Mesenteric fat pad (tissue), 1 donor: ENCODE measurements around the gene MIPEP. TPM values are rescaled to one million over a fixed set of nuclear protein-coding genes. Genes with fewer than 3 reads are reported as not detected.
"Not testable (repeated sequence)": the region's sequence is repeated elsewhere in the genome, so short reads cannot be mapped to it uniquely, and the experiment has no call there.

Experiments used
- DNase-seq: peaks from one replicate; pipeline ENCODE4 v3.0.0-alpha.2; 2020; ENCODE audit warnings: low spot score
- long read RNA-seq: library from polyadenylated mRNA; unstranded; transcript quantifications from one replicate; pipeline ENCODE4 v2.0.0, GENCODE V29; 2020
- total RNA-seq: library from RNA; stranded (reverse); fragmentation: NEBNext Ultra II Directional; extraction: Animal tissue kit (Norgen Biotek cat#: 25700); gene quantifications from one replicate; pipeline ENCODE4 v1.2.1, GENCODE V29; 2021
- donor health status: DM: yes; HTN: yes; CAD: no.

The MIPEP gene
- total RNA-seq: 9.9 TPM
- long read RNA-seq, transcript MIPEP-201 (19 exons, 2,400 nt): major isoform, 24 of 31 reads
- long read RNA-seq, partial matches to known transcripts: 0 of 31 reads
- long read RNA-seq, other reads (novel, unspliced or antisense): 7 of 31 reads

DNA sequence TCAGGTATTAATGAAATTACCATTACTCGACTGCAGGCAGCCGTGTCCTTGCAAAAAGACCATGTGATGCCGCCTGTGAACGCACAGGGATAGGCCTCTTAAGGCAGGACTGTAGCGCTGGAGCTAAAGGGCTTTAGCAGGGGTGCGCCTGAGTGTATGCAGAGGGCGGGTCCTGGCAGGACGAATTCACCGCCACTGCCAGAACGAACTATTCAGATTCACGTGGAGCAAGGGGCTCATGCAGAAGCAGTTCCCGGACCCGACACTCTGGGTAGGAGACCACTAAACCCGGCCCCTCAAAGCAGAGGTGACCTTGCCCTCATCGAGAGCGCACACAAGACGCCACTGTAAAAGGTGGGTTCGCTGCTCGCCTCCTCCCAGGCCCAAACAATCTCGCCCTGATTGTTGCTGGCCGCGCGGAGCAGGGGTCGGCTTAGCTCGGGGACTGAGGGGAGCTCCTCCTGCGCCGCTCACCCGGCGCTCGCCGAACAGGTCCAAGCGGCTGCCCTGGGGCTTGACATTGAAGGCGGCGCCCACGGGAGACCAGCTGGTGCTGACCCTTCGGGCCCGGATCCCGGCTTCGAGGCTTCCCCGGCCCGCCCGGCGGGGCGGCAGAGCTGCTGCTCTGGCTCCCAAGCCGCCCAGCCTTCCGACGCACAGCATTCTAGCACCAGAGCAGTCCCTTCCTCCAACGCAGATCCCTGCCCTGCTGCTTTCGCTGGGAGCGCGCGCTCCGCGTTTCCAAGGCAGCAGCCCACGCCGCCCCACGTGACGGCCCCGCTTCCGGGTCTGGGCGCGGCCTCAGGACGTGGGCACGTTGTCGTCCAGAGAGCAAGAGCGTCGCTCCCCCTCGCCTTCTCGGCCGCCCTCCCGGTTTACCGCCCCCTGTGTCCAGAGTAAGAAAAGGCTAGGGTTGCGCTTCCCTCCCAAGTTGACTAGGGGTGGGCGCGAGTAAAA is at the start of gene MIPEP:
TSS of gene MIPEP (minus strand) at position 743 of the 957 bp plus-strand sequence. CDS start at position 663, 80 bp downstream.
- peak; percentile 97 for DNase-seq

DNA sequence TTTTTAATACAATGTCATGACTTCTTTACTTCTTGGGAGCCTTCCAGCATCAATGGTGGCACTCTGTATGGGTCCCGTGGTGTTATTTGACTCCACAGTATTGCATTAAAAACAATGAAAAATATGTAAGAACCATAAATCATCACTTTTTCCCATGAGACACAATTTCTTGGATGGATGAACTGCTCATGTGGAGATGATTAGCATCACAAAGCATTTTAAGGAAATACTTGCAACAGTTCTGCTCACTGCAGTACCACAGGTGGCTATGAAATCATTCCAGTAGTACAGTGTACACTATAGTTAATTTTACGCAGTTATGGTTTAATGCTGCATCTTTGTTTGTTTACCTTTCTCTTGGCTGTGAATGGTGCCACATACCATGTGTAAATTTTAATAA is 45.3 kb upstream of the MIPEP start:
- no peak for DNase-seq

DNA sequence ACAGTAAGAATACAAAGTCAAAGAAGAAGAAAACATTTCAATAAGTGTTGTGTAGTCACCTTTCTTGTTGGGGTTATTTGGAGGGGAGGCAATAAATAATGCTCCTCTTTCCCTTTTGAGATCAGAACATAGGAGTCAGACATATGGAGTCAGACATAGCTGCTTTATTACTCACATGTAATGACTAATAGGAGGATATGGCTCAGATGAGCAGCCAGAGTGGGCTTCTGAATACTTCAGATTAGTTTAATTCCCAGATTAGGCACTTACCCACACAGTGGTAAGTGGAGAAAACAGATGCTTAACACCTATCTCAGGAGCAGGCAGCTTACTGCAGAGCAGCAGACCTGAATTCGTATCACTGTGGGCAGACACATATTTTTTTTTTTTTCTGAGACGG is 39.8 kb upstream of the MIPEP start:
- no peak for DNase-seq

DNA sequence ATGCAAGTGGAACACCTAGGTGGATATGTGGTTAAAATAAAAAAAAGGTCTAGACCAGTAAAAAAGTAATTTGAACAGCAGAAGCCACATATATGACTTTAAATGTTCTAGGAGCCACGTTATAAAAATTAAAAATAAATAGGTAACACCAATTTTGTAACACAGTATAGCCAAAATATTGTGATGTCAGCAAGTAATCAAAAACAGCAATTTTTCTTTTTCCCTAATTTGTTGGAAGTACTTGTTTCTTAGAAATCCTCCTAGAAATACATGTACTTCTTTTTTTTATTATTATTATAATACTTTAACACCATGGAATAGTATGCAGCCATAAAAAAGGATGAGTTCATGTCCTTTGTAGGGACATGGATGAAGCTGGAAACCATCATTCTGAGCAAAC is 33.8 kb upstream of the MIPEP start:
- DNase-seq: no peak

DNA sequence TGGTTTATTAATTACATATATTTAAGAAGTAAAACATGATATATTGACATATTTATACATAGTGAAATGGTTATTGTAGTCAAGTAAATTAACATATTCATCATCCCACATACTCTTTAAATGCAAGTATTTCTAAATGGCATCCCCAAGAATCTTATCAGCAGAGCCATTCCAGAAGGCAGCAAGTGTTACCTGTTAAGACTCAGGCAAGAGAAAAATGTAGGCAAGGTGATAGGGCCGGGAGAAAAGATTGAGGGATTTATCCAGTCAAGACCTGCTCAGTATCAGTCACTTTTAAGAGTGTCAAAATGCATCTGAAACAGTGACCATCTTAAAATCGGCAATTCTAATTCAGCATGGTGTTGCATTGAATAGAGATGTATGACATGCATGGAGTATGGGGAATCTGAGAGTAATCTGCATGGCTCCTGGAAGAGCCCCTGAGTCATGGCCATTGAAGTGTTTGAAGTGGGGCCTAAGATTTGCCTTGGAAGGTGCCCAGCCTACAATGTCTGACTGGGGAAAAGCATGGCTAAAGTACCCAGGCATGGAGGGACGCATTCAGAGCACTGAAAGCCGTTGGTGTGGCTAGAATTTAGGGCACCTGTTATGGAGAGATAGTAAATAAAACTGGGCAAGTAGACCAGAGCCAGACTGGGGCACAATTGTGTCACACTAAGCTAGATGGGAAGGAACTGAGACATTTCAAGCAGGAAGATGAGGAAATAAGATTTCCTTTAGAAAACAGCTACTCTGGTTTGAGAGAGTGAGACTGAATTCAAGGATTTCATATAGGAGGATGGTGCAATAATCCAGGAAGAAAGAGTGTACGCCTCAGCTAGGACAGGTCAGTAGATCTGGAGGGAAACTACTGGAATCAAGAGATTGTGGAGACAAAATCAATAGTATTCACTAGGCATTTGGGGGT is 33.1 kb upstream of the MIPEP start:
- no peak for DNase-seq

DNA sequence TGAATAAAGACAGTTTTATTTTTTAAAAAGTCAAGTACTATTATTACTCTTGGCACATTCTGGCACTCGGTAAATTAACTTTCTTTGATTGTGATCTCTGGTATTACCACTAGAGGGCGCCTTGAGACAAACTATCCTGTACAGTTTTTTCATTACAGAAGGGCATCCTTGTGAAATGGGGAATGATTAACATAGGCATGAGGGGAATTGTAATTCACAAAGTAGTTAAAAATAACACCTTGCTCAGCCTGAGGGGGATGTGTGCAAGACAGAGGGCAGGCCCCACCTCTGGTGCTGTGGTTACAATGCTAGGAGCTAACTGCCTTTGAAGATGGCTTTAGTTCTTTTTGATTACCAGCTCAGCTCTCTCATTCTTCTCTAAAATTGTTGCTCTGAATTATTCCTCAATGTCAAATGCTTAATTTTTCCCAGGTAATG is 32.3 kb upstream of the MIPEP start:
- no peak for DNase-seq

DNA sequence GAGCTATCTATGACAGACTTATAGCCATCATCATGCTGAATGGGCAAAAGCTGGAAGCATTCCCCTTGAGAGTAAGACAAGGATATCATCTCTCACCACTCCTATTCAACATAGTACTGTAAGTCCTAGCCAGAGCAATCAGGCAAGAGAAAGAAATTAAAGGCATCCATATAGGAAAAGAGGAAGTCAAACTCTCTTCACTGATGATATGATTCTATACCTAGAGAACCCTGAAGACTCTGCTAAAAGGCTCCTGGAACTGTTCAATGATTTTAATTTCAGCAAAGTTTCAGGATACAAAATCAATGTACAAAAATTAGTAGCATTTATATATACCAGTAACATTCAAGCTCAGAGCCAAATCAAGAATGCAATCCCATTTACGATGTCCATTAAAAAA is 29.8 kb upstream of the MIPEP start:
- no peak for DNase-seq

DNA sequence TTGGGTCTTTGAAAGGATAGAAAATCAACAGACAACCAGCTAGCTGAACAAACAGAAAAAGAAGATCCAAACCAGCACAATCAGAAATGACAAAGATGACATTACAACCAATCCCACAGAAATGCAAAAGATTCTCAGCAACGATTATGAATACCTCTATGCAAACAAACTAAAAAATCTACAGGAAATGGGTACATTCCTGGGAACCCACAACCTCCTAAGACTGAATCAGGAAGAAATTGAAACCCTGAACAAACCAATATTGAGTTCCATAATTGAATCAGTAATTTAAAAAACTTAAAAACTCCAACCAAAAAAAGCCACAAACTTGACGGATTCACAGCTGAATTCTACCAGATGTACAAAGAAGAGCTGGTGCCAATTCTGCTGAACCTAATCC is 29.0 kb upstream of the MIPEP start:
- no peak for DNase-seq

DNA sequence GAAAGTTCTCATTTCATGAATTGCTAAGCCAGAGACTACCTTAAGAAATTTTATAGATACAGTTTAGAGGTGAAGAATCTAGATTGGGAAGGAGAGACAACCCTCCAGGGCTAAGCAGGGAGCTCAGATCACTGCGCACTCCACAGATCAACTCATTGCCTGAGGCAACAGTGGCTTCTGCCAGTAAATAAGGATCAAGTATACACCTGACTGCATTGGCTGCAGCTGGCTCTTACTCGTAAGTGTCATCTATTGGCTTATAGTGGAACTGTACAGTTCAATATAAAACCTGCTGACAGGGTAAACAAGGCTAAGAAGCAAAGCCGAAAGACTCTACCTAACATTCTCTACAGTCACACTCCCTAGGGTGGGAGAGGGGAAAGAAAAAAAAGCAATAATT is 26.1 kb upstream of the MIPEP start:
- no peak for DNase-seq

DNA sequence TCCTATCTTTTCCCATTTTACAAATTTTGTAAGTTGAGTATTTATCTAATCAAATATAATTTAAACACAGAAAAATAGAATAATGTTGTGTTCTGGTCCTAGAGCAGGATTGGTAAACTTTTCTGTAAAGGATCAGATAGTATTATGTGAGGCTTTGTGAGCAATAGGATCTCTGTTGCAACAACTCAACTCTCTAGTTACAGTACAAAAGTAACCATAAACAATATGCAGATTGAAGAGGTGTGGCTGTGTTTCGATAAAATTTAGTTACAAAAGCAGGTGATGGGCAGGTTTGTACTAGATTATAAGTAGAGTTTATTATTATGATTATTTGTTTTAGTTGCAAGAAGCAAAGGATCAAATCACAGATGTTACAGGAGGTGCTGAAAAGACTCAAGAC is 23.3 kb upstream of the MIPEP start:
- no peak for DNase-seq

DNA sequence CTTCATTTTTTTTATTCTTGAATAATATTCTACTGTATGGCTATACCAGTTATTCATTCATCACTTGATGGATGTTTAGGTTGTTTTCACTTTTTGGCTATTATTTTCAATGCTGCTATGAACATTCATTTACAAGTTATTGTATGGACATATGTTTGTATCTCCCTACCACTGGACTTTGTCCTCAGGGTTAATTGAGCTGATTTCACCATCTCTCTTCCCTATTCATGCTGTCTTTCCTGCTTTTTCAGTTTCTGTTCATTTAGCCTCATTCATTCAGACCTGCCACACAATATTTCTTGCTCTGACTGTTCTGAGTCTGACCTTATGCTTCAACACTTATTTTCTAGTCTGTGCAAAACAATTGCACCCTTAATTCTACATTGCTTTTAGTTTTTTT is 20.4 kb upstream of the MIPEP start:
- no peak for DNase-seq

DNA sequence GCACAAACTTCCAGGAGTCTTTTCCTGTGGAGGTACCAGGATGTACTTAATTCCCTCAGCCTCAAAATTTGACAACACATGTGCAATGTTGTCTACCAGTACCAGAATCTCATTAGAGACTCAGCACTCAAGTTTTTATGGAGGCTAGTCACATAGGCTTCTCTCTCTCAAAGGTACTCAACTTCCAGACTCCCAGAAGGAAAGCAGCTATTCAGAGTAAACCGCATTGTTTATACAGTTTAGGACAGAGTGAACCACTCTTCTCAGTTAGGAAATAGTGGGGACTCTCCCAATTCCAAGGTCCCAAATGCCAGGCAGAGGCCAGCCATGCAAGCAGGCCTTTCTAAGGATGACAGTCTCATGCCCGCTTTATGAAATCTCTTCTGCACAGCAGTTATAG is 16.6 kb upstream of the MIPEP start:
- DNase-seq: no peak

DNA sequence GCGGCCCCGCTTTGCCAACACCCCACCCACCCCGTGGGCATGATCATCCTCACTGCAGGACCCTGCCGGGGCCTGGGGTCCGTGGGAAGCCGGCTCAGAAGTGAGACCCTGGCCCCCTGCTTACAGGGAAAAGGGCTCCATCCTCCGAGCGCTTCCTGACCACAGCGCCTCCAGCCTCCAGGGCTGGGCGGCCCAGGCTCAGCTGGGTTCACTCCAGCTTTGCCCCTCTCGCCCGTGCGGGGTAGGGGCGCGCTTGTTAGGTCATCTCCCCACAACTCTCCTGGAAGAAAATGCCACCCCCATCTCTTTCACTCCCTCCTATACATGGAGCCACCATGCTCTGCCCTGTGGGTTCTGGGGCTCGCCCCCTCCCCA is 14.7 kb upstream of the MIPEP start:
- DNase-seq: no peak

DNA sequence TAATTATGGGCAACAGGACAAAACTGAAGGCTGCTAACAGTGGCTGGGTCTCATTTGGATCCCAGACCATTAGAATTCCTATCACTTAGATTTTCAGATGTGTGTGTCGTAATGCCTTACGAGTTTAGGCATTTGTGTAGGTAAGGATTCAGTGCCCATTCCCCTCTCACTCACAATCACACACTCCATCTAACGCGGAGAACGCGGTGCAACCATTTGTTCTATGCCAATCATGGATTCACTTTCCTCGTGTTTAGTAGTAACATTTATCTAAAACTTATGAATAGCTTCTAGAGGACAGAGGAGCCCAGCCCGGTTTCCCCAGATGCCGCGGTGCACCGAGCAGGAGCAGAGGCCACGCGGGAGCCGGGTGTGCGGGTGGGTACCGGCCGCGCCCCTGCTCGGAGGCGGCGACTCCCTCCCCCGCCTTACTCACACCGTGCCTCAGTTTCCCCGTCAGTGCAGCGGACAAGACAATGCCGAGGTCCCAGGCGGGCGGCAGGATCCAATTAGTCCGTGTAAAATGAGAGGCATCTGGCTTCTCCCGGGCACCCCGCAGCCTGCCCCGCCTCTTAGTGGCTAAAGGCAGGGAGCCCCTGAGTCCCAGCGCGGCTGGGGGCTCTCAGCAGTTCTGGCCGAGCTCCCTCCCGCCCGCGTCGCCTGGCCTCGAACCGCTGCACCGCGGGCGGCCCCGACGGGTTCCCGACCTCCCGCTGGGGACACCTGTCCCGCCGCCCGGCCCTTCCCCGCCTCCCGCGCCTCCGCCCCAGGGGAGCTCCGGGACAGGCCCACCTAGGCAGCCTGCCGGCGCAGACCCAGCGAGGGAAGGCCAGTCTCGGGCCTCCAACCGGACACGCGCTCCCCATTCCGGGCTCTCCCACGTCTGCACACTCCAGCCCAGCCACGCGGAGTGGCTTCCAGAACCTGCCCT is 14.0 kb upstream of the MIPEP start:
- DNase-seq: no peak

DNA sequence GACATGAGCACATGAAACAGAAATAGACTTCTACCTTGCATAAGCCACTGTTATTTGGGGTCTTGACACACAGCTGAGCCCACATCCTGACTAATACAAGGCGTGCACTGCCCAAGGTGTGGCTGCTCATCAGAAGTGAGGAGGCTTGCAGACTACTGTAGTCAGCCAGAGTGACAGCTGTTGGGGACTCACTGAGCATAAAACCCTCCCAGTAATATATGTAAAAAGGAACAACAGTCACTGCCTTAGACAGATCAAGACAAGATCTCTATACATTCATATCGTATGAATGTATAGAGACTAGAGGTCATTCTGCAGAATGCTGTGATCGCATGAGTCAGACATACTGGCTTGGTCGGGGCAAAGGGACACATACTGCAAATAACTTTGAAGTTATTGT is 12.2 kb upstream of the MIPEP start:
- DNase-seq: no peak

DNA sequence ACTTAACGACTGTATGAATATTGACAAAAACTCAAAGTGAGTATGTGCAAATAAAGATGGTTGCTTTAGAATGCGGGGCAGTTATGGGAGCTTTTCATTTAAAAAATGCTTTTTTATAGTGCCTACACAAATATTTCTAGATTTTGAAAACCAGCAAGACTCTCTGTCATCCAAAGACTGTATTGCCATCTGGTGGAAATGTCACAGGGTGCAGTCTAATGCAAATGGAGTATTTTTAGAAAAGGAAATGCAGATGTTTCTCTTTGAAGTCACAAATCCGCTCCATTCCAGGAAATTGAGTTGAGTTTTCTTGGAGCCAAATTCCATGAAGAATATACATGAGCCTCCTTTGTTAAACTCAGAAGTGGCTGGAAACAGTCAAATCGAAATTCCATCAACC is 10.4 kb upstream of the MIPEP start:
- DNase-seq: no peak

DNA sequence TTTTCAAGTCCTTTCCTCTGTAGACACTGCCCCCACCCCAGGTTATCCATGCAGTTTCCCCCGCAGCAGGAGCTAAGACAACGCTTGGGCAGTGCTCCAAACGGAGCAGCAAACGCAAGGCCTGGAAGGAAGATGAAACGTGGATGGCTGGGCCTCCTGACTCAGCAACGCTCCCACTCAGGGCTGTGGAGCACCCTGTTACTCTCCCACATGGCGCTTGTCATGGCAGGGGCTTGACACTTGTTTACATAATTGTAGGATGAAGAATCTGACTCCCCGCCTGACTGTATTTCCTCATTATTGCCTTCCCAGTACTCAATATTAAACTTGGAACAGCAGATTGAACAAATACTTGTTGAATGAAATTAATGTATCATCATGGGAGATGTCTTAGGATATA is 8.9 kb upstream of the MIPEP start:
- no peak for DNase-seq

DNA sequence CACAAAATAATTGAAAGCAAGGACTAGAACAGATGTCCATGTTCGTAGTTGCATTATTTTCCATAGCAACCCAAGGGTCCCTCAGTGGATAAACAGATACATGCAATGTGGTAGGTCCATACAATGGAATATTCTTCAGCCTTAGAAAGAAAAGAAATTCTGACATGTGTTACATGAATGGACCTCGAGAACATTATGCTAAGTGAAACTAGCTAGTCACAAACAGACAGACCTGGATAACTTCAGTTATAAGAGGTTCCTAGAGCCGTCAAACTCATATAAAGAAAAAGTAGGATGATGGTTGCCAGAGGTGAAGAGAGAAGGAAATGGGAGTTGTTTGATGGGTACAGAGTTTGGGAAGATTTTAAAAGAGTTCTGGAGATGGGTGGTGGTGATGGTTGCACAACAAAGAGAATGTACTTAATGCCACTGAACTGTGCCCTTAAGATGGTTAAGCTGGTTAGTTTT is 8.3 kb upstream of the MIPEP start, which contains the start of gene C1QTNF9B:
TSS of gene C1QTNF9B (minus strand) at position 51 of the 468 bp plus-strand sequence.
- not testable (repeated sequence) for DNase-seq

DNA sequence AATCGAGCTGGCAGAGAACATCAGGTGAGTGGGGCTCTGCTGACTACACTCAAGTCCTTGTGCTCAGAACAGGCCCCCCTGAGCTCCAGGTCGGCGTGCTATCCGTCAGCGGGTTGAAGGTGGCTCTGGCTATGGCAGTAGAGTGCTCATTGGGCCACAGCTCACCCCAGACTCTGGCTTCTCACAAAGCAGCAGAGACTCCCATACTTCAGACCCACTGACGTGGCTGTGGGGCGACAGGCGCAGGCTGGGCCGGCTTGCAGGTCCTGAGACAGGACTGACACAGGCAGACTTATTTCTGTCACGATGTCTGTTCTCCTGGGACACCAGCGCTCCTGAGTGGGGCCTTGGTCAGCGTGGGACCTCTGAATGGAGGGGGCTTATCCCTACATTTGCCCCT is 5.5 kb upstream of the MIPEP start:
- not testable (repeated sequence) for DNase-seq

DNA sequence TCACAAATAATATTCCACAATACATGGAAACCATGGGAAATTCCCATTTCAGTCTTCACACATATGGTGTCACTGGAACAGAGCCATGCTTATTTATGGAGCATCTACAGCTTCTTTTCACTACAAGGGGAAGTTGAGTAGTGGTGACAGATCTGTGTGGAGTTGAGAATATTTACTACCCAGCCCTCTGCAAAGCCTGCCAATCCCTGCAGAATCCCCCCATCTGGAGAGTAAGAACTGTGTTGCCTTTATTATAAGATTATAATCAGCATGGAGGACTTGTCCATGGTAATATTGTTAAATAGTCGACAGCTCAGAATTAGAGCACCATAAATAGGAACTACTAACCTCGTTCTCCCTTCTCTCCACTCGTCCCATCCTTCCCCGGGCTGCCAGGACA is 4.6 kb upstream of the MIPEP start:
- not testable (repeated sequence) for DNase-seq
